GM18511 (cell line): Measurements from ENCODE around the gene DENND1A.
"Not testable (repeated sequence)": the region's sequence is repeated elsewhere in the genome, so short reads cannot be mapped to it uniquely, and the experiment has no call there.

Experiments used
- ATAC-seq: cut with Tn5 transposase; IDR thresholded peaks from one replicate; pipeline ENCODE4 v1.9.1; 2021; ENCODE audit warnings: mild to moderate bottlenecking, moderate library complexity; ENCODE audit not compliant: unreplicated experiment

DENND1A gene

GRCh38 chr9:123741214-123741613, 188.7 kb downstream of the DENND1A start:
- no peak for ATAC-seq

GRCh38 chr9:123739902-123740301, 190.0 kb downstream of the DENND1A start:
- no peak for ATAC-seq

- ATAC-seq = no peak
These were observed 190.5 kb downstream of the DENND1A start for GRCh38 chr9:123739387-123739786.

GRCh38 chr9:123738648-123739047, 191.3 kb downstream of the DENND1A start:
- no peak for ATAC-seq

GRCh38 chr9:123735376-123735775, 194.6 kb downstream of the DENND1A start:
- ATAC-seq = no peak

- ATAC-seq = not testable (repeated sequence)
These were observed 201.4 kb downstream of the DENND1A start for GRCh38 chr9:123728571-123728970.

- ATAC-seq = no peak
These were observed 202.6 kb downstream of the DENND1A start for GRCh38 chr9:123727332-123727731.

GRCh38 chr9:123725389-123725788, 204.5 kb downstream of the DENND1A start:
- ATAC-seq = no peak

- ATAC-seq = no peak
These were observed 205.6 kb downstream of the DENND1A start for GRCh38 chr9:123724211-123724796.

GRCh38 chr9:123723135-123723875, 206.6 kb downstream of the DENND1A start:
- no peak for ATAC-seq

GRCh38 chr9:123722378-123722777, 207.5 kb downstream of the DENND1A start:
- no peak for ATAC-seq

- ATAC-seq = no peak
These were observed 211.7 kb downstream of the DENND1A start for GRCh38 chr9:123718188-123718587.

- no peak for ATAC-seq
These were observed 212.2 kb downstream of the DENND1A start for GRCh38 chr9:123717581-123718175.

- ATAC-seq = peak; percentile 75
These were observed 213.5 kb downstream of the DENND1A start for GRCh38 chr9:123716339-123716945.

- no peak for ATAC-seq
These were observed 214.7 kb downstream of the DENND1A start for GRCh38 chr9:123715258-123715657.

GRCh38 chr9:123713282-123713681, 216.6 kb downstream of the DENND1A start:
- ATAC-seq = no peak

GRCh38 chr9:123712399-123712798, 217.5 kb downstream of the DENND1A start:
- no peak for ATAC-seq

GRCh38 chr9:123710299-123710698, 219.6 kb downstream of the DENND1A start:
- ATAC-seq = no peak

GRCh38 chr9:123702483-123702882, 227.4 kb downstream of the DENND1A start:
- ATAC-seq = no peak

GRCh38 chr9:123697686-123698085, 232.2 kb downstream of the DENND1A start:
- no peak for ATAC-seq

- no peak for ATAC-seq
These were observed 233.4 kb downstream of the DENND1A start for GRCh38 chr9:123696476-123696875.

GRCh38 chr9:123695386-123695785, 234.5 kb downstream of the DENND1A start:
- ATAC-seq = no peak
